GM19395 (cell line): Measurements from ENCODE around the gene FRMD4B.

Experiments used
- ATAC-seq: cut with Tn5 transposase; IDR thresholded peaks from one replicate; pipeline ENCODE4 v1.9.1; 2021; ENCODE audit warnings: mild to moderate bottlenecking, moderate library complexity; ENCODE audit not compliant: unreplicated experiment

Gene FRMD4B

DNA sequence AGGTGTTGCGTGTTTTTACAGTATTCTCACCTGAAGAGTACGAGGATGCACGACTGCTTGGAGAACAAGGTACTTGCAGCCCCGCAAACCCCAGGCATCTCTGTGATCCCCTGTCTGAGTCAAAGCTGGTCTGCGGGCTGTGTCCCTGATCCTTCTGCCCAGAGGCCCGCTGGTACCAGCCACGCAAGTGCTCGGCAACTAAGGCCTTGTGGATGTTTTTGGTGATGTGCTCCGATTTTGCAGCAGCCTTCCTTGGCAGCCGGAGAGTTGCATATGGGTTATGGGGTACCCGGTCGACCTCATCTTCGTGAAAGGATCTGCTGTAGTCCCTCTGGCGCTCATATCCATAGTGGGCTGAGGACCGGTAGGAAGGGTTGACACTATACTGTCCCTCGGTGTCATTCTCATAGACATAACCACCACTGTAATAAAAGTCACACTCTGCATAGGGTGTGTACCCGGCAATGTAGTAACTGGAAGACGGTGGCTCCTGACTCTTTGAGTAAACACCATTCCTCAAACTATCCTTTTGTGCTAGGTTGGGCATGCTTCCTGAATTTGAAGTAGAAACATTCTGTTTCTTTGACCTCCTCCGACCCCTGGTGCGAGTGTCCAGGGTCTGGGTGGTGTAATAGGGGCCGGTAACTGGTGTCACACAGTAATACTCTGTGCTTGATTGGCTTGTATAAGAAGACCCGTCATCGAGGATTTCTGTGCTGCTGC lies 204.9 kb downstream of the FRMD4B start:
- ATAC-seq: no peak

DNA sequence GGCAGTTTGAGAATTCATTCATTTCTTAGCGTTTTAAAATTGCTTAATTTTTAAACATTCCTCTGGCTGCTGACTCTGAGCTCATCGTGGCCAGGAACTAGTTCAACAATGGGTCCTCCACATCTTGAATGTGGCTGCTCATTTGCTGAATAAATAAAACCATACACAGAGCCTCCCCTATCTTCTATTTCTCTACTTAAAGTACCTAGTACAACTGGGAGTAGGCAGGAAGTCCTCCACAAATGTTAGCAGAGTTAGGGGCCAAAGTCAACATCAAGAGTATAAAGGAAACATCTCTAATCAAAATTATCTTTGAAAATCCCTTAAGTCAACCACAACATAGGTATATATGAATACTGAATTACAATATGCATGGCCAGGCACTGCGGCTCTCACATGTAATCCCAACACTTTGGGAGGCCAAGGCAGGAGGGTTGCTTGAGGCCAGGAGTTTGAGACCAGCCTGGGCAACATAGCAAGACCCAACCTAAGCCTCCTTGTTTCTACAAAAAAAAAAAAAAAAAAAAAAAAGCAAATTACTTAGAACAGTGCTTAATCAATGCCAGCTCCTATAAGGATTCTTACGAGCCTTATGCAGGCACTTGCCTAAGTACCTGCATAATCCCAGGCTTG lies 206.0 kb downstream of the FRMD4B start:
- no peak for ATAC-seq

DNA sequence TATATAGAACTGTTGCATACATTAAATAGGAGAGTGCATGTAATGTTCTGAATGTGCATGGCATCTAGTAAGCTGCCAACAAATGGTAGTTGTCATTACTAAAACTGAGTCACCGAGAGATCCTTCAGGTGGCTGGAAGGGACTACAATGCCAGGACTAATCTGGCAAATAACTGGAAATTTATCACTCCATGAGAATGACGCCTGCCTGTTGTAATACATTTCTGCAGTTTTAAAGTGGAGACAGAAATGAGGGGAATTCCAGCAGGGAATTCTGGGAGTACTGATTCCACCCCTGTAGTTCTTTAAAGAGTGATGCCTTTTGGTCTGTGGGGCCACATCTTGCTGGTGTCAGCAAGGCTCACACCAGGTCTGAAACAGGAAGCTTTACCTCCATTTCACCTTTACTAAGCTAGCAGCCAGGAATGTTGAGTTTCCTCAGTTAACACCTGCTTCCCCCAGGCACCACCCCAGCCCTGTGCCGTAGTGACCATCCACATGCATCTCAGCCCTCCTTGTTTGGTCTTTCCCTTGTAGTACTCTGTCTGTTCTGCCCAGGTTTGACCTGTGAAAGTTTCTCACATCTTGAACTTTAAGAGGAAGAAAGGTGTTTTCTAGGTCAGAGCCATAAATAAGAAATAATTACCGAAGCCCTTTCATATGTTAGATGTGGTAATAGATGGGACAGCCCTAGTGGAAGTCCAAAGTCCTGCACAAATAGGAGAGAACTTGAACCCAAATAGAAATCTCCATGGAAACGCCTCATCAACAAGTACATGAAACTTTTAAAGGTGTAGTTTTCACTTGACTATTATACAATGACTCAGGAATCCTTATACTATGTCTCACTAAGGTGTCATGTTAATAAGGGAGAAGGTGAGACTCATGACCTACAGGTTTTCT lies 206.8 kb downstream of the FRMD4B start:
- no peak for ATAC-seq

DNA sequence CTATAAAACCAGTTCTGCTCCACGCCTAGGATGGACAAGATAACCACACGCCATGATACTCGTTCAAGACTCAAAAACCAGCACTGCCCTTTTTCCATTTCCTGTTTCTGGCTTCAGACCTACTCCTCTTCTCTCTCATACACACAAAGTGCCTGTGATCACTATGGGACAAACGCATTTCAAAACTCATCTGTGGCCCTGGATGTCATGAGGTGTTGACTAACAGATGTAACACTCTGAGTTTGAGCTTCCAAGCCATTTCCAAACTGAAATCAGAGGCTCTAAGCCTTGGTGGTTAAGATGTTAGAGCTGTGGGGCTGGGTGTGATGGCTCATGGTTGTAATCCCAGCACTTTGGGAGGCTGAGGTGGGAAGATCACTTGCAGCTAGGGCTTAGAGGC lies 207.8 kb downstream of the FRMD4B start:
- ATAC-seq: no peak

DNA sequence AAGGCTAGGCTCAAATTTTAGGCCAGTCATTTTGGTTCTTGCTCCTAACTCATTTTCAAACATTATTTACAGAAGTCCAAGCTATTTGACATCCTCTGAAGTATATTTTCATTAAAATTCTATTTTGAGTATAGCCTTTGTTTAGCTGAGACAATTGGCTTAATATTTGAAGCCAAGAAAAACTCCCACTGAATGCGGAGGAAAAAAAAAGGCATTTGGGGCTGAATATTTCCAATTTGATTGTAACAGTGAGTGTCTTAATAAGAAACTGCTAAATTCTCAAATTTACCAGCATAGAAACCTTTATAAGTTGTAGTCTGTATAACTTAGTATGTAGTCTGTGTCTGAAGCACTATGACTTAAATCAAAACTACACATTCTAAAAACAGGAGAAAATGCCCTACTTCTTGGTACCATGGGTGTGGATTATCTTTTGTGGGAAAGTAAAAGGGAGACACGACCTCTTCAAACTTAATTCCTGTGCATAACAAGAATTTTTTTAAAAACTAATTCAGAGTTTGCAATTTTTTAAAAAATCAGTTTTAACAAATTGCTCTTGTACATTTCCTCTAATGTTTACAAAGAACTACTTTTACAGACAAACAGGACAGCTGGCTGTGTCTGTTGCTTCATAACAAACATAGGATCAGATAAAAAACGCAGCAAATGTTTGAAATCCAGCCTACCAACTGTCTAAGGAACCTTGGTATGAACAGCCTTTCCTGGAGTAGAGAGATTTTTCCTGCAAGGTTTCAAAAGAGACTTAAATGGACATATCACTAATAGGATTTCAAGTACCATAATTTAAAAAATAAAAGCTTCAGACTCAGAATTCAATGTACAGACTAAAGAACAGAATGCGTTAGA lies 210.8 kb downstream of the FRMD4B start:
- no peak for ATAC-seq

DNA sequence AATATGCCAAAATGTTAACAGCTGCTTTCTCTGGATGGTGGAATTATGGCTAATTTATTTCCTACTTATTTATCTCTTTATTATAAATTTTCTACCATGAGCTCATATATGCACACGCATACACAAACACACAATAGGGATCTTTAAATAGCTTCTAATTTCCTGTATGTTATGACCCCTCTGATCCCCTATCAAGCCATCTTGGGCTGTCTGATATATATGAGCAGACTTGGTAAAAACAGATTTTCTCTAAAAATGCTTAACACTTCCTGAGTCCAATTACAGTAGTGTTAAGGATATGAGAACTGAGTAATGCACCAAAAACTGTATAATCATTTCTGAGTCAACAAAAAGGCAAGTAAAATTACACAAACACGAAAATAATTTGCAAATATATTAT lies 211.4 kb downstream of the FRMD4B start:
- no peak for ATAC-seq

DNA sequence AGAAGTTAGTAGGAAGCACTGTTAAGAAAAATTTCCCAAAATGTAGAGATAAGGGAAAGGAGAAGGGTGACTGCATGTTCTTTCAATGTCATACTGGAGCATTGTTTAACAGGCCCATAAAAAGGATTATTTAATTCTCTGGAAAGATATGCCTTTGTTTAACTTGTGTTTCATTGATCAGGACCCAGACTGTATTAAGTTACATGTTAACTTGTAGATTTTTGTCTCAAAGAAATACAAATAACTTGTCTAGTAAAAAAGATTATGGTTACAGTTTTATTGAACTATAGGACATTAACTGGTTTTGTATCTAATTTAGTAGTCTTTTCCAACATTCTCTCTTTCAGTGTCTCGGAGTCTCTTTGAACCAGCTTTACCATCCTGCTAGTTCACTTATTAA lies 213.8 kb downstream of the FRMD4B start:
- ATAC-seq: no peak

DNA sequence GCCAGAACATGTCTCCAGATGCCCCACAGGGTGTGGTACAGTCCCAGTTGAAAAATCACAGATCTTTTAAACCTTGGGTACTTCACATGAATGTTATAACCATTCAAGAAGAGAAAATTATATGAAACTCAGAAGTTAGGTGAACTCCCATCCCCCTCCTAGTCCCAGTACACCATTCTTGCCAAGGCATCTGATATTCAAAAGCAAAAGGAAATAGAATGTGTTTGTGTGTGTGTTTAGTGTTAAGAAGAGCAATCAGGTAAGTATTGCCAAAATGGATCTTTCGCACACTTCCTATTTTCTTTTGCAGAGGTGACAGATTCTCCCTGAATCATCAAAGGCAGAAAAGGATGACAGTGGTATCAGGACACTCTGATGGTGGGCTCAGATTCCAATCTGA lies 219.4 kb downstream of the FRMD4B start:
- no peak for ATAC-seq

DNA sequence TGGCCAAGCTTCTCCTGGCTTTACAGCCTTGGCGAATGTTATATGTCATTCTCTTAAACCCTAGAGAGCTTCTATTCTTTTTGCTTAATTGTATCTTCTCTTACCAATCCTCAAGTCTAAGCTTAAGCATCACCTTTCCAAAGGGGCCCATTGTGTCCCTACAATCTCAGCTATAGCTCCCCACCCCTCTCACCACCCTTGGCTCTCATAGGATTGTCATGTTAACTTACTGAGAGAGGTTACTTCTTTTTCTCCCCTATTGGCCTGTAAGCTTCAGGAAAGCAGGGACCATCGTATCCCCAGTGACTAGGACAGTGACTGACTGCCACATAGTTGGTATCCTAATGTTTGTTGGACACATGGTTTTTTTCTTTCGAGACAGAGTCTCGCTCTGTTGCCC lies 220.1 kb downstream of the FRMD4B start:
- no peak for ATAC-seq

DNA sequence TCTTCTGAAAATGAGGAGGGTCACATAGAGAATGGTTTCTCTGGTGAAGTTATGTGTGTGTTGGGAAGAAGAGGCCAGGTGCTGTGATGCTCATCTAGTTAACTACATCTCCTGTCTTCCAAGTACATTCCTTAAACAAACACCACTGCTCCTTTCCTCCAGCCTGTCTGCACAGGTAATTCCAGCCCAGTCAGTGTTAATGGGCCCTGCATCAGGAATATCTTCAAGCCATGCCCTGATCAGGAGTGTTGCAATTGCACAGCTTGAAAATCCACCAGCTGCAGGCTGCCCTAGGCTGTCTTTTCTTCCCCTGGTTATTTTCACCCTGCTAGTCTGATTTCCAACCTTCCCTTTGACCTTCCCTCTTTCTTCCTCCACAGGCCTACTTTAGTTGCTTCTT lies 221.6 kb downstream of the FRMD4B start:
- ATAC-seq: no peak

DNA sequence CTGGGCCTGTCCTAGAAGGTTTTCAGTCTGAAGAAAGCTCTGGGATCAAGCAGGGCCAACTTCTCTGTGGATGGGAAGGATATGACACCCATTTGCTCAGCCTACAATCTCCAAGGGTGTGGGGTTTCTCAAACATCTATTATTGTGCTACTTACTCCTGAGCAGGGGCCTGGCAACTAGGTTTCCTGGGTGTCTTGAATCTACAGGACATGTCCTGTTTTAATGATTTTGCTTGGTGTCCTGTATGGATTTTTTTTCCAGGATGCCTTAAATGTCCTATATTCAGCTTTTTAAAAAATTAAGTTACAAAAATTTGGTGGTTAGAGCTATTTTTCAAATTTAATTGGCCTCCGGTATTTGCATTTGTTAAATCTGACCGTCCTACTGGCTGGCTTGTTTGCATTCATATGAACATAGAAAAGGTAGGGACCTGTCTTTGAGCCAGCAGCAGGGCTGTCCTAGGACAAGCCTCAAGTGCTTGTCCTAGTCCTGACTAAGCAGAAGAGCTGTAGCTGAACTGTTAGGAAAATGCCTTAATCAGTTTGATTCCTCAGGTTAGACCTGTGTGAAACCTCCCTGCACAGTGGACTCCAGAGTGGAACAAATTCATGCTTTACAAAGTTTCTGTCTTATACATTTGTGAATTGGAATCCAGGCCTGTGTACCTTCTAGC lies 223.4 kb downstream of the FRMD4B start:
- no peak for ATAC-seq

DNA sequence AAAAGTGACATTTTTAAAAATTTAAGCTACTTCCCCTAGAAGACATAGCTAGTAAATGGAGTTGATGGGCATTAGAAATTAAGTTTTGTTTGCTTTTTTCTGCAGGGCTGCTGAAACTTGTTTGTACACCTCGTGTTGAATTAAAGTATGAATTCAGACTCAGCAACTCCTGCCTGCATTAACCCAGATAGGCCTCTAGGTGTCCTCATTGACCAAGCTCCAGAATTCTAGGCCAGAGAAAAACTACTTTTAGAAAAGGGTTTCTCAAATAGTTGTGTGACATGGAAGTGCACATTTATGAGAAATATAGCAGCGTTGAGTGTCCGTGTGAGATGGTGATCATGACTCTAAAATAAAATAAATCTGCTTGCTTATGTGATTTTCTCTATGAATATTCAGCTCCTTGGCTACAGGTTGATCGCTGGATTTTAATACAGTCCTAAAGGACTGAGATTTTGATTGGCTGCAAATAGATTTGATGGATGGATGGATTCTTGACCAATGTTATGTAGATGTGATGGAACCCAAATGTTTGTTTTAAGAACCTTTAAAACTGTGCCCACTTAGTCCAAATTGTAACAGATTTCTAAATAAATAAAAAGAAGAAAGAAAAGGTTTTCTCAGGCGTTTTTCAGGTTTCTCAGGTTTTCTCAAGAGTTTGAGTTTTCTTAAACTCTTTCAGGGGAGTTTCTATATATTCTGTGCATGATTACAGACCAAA lies 224.1 kb downstream of the FRMD4B start:
- no peak for ATAC-seq

DNA sequence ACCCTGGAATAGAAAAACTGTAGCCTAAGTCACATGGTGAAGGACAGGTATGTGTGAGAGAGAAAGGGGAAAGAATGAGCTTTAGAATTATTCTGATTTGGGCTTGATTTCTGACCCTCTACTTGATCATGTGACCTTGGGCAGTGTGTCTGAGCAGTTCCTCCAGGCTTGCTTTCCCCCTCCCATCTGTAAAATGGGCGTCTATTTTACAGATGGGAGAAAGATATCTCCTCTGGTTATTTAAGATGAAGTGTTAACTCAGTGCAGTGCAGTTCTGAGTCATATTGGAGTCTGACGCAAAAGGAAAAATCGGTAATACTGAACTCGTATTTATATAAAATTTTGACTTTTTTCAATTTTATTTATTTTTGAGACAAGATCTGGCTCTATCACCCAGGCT lies 225.4 kb downstream of the FRMD4B start:
- no peak for ATAC-seq

DNA sequence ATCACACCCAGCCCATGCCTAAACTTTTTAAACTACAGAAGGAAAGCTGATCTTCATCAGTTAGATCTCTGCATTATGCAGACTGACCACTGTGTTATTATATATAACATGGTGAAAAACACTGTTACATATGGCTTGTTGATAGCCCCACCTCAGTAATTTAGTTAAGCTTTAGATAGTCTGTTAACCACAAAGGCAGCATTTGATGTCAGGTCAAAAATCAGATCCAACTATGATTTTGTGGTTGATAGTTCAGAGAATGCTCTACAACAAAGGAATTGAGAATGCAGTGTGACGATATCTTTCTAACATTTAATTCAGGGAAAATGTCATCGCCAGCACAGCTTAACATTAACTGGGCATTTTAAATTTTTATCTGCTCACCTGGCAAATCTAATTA lies 225.8 kb downstream of the FRMD4B start:
- no peak for ATAC-seq

DNA sequence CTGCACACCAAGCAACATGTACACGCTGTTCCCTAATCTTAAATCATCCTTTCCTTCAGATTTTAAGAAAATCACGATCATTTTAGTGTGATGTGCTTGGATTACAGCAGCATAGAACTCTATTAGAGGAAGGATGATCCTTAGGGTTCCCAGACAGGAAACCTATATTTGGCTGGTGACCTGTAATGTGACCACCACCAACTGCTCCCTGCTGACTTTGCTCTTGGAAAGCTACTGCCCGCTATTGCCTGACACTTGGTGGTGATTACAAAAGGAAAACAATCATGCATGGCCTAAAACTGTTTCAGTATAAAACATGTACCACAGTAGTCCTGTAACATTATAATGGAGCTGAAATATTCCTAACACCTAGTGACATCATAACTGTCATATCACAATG lies 236.3 kb downstream of the FRMD4B start:
- no peak for ATAC-seq

DNA sequence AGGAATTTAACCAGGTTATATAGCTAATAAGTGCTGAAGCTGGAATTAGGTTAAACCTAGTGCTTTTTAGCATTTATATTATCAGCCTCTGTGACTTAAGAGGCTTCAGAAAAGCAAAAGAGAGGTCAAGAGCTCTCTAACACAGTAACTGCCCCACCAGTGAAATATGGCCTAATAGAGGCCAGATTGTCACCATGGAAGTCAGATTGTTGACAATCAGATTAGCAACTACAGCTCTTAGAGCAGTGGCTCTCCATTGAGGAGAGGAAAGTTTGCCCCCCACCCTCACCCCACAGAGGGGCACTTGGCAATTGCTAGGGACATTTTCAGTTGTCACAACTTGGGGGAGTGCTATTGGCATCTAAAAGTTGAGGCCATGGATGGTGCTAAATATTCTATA lies 240.2 kb downstream of the FRMD4B start:
- no peak for ATAC-seq

DNA sequence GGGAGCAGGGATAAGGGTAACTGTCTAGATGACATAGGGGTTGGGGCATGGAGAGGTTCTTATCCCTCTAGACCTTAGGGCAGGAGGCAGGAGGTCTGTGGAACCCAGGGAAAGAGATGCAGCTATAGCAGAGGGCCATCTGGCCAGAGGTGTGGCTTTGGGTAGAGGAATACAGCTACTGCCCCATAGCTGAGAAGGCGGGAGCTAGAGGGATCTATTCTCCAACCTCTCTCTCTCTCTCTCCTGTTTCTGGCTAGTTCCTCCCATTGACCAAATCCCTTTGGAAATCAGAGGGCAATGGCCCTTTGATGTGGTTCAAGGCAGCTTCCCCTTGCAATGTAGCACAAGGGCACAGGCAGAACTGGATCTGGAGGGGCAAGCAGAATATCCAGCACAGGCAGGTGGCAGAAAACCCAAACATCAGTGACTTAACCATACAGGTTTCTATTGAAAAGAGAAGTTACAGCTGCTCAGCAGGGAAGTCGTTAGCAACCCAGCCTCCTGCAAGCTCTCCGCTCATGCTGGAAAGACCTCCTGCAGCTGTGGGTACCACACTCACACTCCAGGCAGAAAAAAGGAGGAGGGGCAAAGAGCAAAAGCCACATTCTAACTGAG lies 241.2 kb downstream of the FRMD4B start:
- no peak for ATAC-seq

DNA sequence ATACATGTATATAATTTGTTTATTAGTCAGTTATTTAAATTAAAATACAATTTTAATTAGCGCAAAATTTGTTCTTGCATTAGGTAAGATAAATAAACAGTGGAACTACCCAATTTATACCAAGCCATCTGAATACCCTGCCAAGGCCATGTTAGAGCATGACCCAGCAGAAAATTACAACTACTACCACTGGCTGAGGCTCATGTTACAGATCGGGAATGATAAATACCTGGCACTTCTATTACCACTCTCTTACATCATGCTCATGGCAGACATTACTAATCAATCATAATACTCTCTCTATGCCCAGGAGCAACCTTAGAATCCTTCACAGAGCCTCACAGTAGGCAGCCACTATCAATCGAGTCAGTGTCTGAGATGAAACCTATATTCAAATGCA lies 242.3 kb downstream of the FRMD4B start:
- ATAC-seq: no peak

DNA sequence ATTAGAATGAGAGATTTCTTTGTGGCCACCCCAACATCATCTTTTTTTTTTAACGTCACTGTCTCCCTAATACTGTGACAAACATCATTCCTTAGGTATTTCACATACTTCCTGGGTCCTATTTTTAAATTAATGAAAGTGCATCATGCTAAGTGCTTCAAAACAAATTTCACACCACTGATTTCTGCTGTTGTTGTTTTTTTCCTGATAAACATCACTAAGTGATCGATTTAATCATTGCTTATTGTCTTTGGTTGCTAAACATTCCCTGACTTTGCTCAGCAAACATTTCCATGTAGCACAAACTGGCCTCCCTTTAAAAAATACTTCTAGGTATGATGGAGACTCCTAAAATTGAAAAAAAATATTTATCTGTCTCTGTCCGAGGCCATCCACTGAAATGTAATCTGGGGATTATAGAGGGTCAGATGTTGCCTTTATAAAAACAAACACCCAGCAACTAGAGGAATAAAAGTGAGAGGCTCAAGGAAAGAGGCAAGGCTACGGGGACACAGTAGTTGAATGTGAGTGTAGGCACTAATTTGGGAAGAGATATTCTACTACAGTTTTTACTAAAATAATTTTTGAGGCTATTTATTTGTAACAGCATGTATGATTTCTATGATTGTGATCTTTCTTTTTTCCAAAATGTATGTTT lies 243.0 kb downstream of the FRMD4B start:
- ATAC-seq: no peak
